Stimulated activated CD4-positive, alpha-beta T cell treated with anti-CD3 and anti-CD28 coated beads, Interleukin-1b, Interleukin-23, amount 100 ng/mL, for 48 hours (primary cell): Measurements from ENCODE around the gene SFI1.

Experiments
- DNase-seq: peaks from one replicate; pipeline ENCODE4 v3.0.0-alpha.2; 2020

The SFI1 gene

GRCh38 chr22:31646186-31647019 is 150.1 kb downstream of the SFI1 start:
- DNase-seq, result peak; percentile 31

- no peak for DNase-seq
These were observed 150.7 kb downstream of the SFI1 start for GRCh38 chr22:31647066-31647465.

GRCh38 chr22:31647523-31648320 is 151.4 kb downstream of the SFI1 start:
- DNase-seq, result no peak

- DNase-seq, result no peak
These were observed 154.1 kb downstream of the SFI1 start for GRCh38 chr22:31650391-31650790.

GRCh38 chr22:31651664-31652063 is 155.3 kb downstream of the SFI1 start:
- DNase-seq, result no peak

GRCh38 chr22:31652088-31652487 is 155.8 kb downstream of the SFI1 start:
- no peak for DNase-seq

GRCh38 chr22:31652911-31653684 is 156.8 kb downstream of the SFI1 start:
- no peak for DNase-seq

GRCh38 chr22:31653944-31654343 is 157.6 kb downstream of the SFI1 start:
- DNase-seq, result no peak

GRCh38 chr22:31654408-31654807 is 158.1 kb downstream of the SFI1 start:
- no peak for DNase-seq

- no peak for DNase-seq
These were observed 162.9 kb downstream of the SFI1 start for GRCh38 chr22:31659246-31659645.

- peak; percentile 74 for DNase-seq
These were observed 164.6 kb downstream of the SFI1 start for GRCh38 chr22:31660860-31661341.

GRCh38 chr22:31661851-31662667 is 165.7 kb downstream of the SFI1 start, which contains the start of gene PISD:
Gene PISD (minus strand): TSS chr22:31662215. CDS start chr22:31662208, 7 bp downstream.
- peak; percentile 96 for DNase-seq

GRCh38 chr22:31662668-31663037 is 166.3 kb downstream of the SFI1 start:
- DNase-seq, result no peak
